Stomach (tissue), 9 donors: ENCODE measurements around the gene AUTS2. TPM values are rescaled to one million over a fixed set of nuclear protein-coding genes. Genes with fewer than 3 reads are reported as not detected.

Experiments used
- DNase-seq, 2 donors: peaks; one replicate each; pipeline versions ENCODE4 v3.0.0 to v3.0.0-alpha.2; 2013 to 2019
- H3K27ac ChIP-seq, 5 donors: fragments of 200-600 bp in 4 of 5; sonication (generic) in 4 of 5; one replicate each; pipeline ENCODE4 v1.5.1; 2013 to 2019; ENCODE audit warnings: mild to moderate bottlenecking in 1 of 5, moderate library complexity in 1 of 5
- H3K27me3 ChIP-seq, 3 donors: fragments of 200-600 bp; sonication (generic); one replicate each; pipeline ENCODE4 v1.5.1; 2017 to 2019; ENCODE audit warnings: mixed run types in 1 of 3
- H3K36me3 ChIP-seq, 4 donors: fragments of 200-600 bp; sonication (generic); 1 replicate in 3 of 4; 2 replicates in 1 of 4; pipeline ENCODE4 v1.5.1; 2016 to 2019
- H3K4me1 ChIP-seq, 4 donors: fragments of 200-600 bp; sonication (generic); one replicate each; pipeline ENCODE4 v1.5.1; 2016 to 2019
- H3K4me3 ChIP-seq, 4 donors: fragments of 200-600 bp; sonication (generic) in 3 of 4; one replicate each; pipeline ENCODE4 v1.5.1; 2016 to 2019; ENCODE audit warnings: mild to moderate bottlenecking in 1 of 4
- H3K9me3 ChIP-seq, 4 donors: fragments of 200-600 bp; sonication (generic); one replicate each; pipeline ENCODE4 v1.5.1; 2016 to 2019
- EP300 ChIP-seq: sonication (generic); formaldehyde crosslinking; IDR thresholded peaks from one replicate; pipeline ENCODE4 v1.6.1; 2017; ENCODE audit warnings: antibody characterized with exemption
- POLR2A ChIP-seq, 4 donors: fragments of 450-650 bp; IDR thresholded peaks; one replicate each; pipeline ENCODE4 v1.6.1; 2016; ENCODE audit warnings: antibody characterized with exemption in 4 of 4, control low read depth in 2 of 4, mild to moderate bottlenecking in 1 of 4, moderate library complexity in 1 of 4
- POLR2AphosphoS5 ChIP-seq, 3 donors: sonication (generic); formaldehyde crosslinking; IDR thresholded peaks; one replicate each; pipeline ENCODE4 v1.6.1; 2016; ENCODE audit warnings: antibody characterized with exemption in 3 of 3
- WGBS, 5 donors: extraction: QIAGEN DNeasy Blood & Tissue Kit in 3 of 5; methylation state at CpG; one replicate each; pipeline versions ENCODE4 v1.1.5 to v1.1.7; 2013 to 2018; 5-methylcytosine and 5-hydroxymethylcytosine counted together
- intact Hi-C: fragments of 100-400 bp; cut with DNase I; formaldehyde crosslinking; loops from one replicate; pipeline ENCODE4 v1.15.1; 2023; ENCODE audit warnings: low total_unique reads
- polyA plus RNA-seq, 3 donors: library from polyadenylated mRNA; stranded (reverse); fragments of 200-250 nt; gene quantifications; one replicate each; pipeline ENCODE4 v1.2.3, GENCODE V29; 2013
- total RNA-seq, 5 donors: library from RNA; depleted of rRNA; stranded (reverse); fragments of >200 nt; gene quantifications; one replicate each; pipeline versions ENCODE4 v1.1.0 to v1.2.3, GENCODE V29; 2014 to 2016
- TF ChIP-seq, protein P1 (sequence below), 7 experiments: fragments of 450-650 bp in 4 of 7; fragments of 200-600 bp in 3 of 7; sonication (generic) in 3 of 7; IDR thresholded peaks; one replicate each; pipeline ENCODE4 v1.5.1; 2016 to 2019; ENCODE audit warnings: antibody characterized with exemption in 7 of 7, control low read depth in 2 of 7, mild to moderate bottlenecking in 1 of 7
- donor health status: healthy with polysubstance abuse.
- donor health status: Bipolar disorder and iron deficiency.
- donor health status: healthy.

AUTS2 gene
- total and polyA plus RNA-seq, 8 donors: 3.8 to 90.3 (median 38.1) TPM

DNA sequence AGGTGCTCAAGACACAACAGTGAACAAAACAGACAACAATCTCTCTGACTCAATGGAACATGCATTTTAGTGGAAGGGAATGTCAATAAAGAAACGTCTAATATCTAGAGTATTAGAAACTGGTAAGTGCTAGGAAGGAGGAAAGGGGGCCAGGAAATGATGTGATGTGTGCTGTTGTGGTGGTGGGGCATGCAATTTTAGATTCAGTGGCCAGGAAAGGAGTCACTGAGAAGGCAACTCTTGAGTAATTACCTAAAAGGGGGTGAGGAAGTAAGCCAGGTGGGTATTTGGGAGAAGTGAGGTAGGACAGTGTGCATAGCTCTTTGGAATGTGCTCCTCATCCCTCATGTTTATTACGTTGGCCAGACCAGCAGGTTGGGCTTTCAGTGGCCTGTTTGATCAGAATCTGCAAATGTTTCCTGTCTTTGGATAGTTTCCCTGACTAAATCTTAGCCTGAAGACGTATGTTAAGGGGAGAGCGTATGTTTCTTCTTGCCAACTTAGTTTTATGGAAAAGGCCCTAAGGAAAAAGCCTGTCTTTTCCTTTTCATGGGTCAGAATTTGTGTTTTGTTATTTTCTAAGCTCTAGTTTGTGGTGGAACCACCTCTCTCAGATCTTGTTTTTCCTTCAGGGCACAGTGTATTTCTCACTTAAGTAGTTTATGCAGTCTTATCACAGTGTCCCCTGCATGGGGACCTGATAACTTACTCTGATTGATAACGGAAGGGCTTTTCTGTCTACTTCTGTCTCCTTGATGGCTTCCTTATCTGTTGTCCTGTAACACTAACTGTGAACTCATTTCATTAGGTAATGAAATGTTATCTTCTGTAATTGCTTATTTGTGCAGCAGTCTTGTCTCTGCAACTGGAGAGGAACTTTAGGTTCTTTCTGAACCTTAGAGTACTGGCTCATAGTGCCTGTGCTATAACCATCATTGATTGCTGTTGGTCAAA lies 203.7 kb downstream of the AUTS2 start:
- H3K4me3 ChIP-seq: no peak overlapping the region
- intact Hi-C loops: no loop called here
- WGBS, 5 donors: 59 to 70% (median 62%) methylated on average over 5 of the region's 5 CpGs
- TF ChIP-seq POLR2AphosphoS5 (IDR thresholded peaks at IDR 0.05) (no peak), POLR2A (IDR thresholded peaks at IDR 0.05) (no peak), EP300 (no peak)
- TF ChIP-seq, protein P1, sequence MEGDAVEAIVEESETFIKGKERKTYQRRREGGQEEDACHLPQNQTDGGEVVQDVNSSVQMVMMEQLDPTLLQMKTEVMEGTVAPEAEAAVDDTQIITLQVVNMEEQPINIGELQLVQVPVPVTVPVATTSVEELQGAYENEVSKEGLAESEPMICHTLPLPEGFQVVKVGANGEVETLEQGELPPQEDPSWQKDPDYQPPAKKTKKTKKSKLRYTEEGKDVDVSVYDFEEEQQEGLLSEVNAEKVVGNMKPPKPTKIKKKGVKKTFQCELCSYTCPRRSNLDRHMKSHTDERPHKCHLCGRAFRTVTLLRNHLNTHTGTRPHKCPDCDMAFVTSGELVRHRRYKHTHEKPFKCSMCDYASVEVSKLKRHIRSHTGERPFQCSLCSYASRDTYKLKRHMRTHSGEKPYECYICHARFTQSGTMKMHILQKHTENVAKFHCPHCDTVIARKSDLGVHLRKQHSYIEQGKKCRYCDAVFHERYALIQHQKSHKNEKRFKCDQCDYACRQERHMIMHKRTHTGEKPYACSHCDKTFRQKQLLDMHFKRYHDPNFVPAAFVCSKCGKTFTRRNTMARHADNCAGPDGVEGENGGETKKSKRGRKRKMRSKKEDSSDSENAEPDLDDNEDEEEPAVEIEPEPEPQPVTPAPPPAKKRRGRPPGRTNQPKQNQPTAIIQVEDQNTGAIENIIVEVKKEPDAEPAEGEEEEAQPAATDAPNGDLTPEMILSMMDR (IDR thresholded peaks at IDR 0.05): no peak
- no peak for DNase-seq
- H3K27ac ChIP-seq: no peak overlapping the region
- H3K9me3 ChIP-seq: no peaks in the 10 kb centered on the region
- H3K4me1 ChIP-seq: peaks cover 6 to 16% (median 11%) of the 10 kb centered on the region in 4 donors
- H3K27me3 ChIP-seq: no peaks in the 10 kb centered on the region
- no peaks in the 10 kb centered on the region for H3K36me3 ChIP-seq

GRCh38 chr7:69803699-69804516 lies 205.6 kb downstream of the AUTS2 start:
- no peaks in the 10 kb centered on the region for H3K36me3 ChIP-seq
- no peaks in the 10 kb centered on the region for H3K27me3 ChIP-seq
- H3K4me3 ChIP-seq: no peak overlapping the region
- intact Hi-C loops: no loop called here
- no peak overlapping the region for H3K27ac ChIP-seq
- H3K4me1 ChIP-seq: peaks cover 6 to 16% (median 11%) of the 10 kb centered on the region in 4 donors
- DNase-seq: no peak
- WGBS, 5 donors: 82 to 90% (median 88%) methylated on average over 5 of the region's 5 CpGs
- H3K9me3 ChIP-seq: no peaks in the 10 kb centered on the region
- no peak for TF ChIP-seq POLR2A (IDR thresholded peaks at IDR 0.05)
- TF ChIP-seq EP300: no peak
- TF ChIP-seq POLR2AphosphoS5 (IDR thresholded peaks at IDR 0.05): no peak
- TF ChIP-seq, protein P1 (IDR thresholded peaks at IDR 0.05): no peak

DNA sequence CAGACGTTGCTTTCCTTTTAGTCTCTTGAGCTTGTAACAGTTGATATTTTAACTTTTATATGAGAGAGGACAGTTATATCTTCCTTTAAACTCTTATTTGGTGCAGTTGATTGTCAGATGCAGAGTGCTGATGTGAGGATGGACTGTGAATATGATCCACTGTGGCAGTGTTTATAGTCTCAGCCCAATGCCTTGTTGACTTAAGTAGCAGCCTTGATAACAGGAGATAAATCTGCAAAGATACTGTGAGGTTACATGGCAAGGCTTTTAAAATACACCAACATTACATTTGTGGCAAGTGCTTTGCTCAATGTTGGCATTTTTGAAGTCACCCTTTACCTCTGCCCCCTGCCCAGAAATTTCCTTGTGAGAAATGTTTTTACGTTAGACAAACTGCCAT lies 206.7 kb downstream of the AUTS2 start:
- Histone ChIP-seq H3K4me1 (peaks cover 6 to 11% (median 11%) of the 10 kb centered on the region in 4 donors), H3K9me3 (no peaks in the 10 kb centered on the region), H3K27ac (no peak overlapping the region), H3K36me3 (no peaks in the 10 kb centered on the region), H3K27me3 (no peaks in the 10 kb centered on the region), H3K4me3 (no peak overlapping the region)
- DNase-seq: no peak
- intact Hi-C loops: no loop called here
- 44 to 49% (median 47%) methylated on average over 2 of the region's 2 CpGs for WGBS, 5 donors
- TF ChIP-seq EP300 (no peak), POLR2A (IDR thresholded peaks at IDR 0.05) (no peak), POLR2AphosphoS5 (IDR thresholded peaks at IDR 0.05) (no peak)
- TF ChIP-seq, protein P1 (IDR thresholded peaks at IDR 0.05): no peak

DNA sequence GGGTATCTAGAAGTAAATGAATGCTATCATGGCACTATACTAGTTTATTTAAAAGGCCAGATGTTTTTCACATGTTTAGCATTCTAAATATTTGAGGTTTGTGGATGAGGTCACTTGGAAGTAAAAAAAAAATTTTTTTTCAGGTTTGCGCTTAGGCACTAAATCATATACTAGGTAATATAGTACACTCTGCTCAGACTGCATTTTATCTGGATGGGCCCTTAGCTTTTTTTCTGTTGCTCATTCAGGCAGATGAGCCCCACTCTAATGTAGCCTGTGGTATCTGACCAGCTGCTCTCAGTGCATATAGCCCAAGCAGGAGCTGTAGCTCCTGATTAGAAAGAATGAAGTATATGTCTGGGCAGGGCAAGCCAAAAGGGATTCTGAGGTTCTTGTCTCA lies 210.1 kb downstream of the AUTS2 start:
- intact Hi-C loops: no loop called here
- 88 to 97% (median 93%) methylated on average over 1 of the region's 1 CpG for WGBS, 5 donors
- TF ChIP-seq POLR2AphosphoS5 (IDR thresholded peaks at IDR 0.05): no peak
- TF ChIP-seq EP300: no peak
- TF ChIP-seq POLR2A (IDR thresholded peaks at IDR 0.05): no peak
- TF ChIP-seq, protein P1 (IDR thresholded peaks at IDR 0.05): no peak

More for the DNA sequence above, 210.1 kb downstream of the AUTS2 start:
- no peak overlapping the region for H3K27ac ChIP-seq
- no peak overlapping the region for H3K4me3 ChIP-seq
- H3K27me3 ChIP-seq: no peaks in the 10 kb centered on the region
- H3K9me3 ChIP-seq: no peaks in the 10 kb centered on the region
- no peaks in the 10 kb centered on the region for H3K36me3 ChIP-seq
- DNase-seq: no peak
- no peaks in the 10 kb centered on the region for H3K4me1 ChIP-seq
